SU-DHL-6 (cell line): ENCODE data around the gene LBHD1.
"Not testable (repeated sequence)": the region's sequence is repeated elsewhere in the genome, so short reads cannot be mapped to it uniquely, and the experiment has no call there.

Experiments
- H2AFZ ChIP-seq: fragments of 200-600 bp; sonication (generic); 2 replicates; pipeline ENCODE4 v1.6.1; 2014; ENCODE audit warnings: low read depth, mild to moderate bottlenecking, moderate library complexity, mixed read lengths, antibody characterized with exemption, low read length; ENCODE audit not compliant: severe bottlenecking
- H3F3A ChIP-seq: fragments of 200-600 bp; shearing (Covaris generic); 2 replicates; pipeline ENCODE4 v1.6.0; 2016; ENCODE audit warnings: antibody characterized with exemption, mild to moderate bottlenecking; ENCODE audit not compliant: insufficient read depth
- H3K27ac ChIP-seq: fragments of 200-600 bp; sonication (generic); 2 replicates; pipeline ENCODE4 v1.5.1; 2016; ENCODE audit warnings: low read depth, mild to moderate bottlenecking, low read length, moderate library complexity, mixed read lengths
- H3K27me3 ChIP-seq: fragments of 200-600 bp; sonication (generic), shearing (Covaris generic); 2 replicates; pipeline ENCODE4 v1.6.0; 2014; ENCODE audit warnings: mild to moderate bottlenecking, low read length
- H3K36me3 ChIP-seq: fragments of 200-600 bp; sonication (generic); 2 replicates; pipeline ENCODE4 v1.6.1; 2014; ENCODE audit warnings: mild to moderate bottlenecking, low read length, mixed read lengths
- H3K4me2 ChIP-seq: fragments of 300-600, 200-600 bp; shearing (Covaris generic), sonication (generic); 2 replicates; pipeline ENCODE4 v1.6.0; 2014; ENCODE audit warnings: low read length, low read depth, mild to moderate bottlenecking; ENCODE audit not compliant: poor library complexity, severe bottlenecking
- H3K4me3 ChIP-seq: fragments of 200-600 bp; sonication (generic); 2 replicates; pipeline ENCODE4 v1.5.1; 2014; ENCODE audit warnings: antibody characterized with exemption, low read length, mild to moderate bottlenecking, mixed read lengths; ENCODE audit not compliant: insufficient read depth, poor library complexity, severe bottlenecking
- H3K79me2 ChIP-seq: fragments of 200-600 bp; sonication (generic); 2 replicates; pipeline ENCODE4 v1.6.1; 2014; ENCODE audit warnings: mild to moderate bottlenecking, low read length, moderate library complexity; ENCODE audit not compliant: insufficient read depth
- H3K9ac ChIP-seq: fragments of 200-600 bp; sonication (generic); 2 replicates; pipeline ENCODE4 v1.7.0; 2014; ENCODE audit warnings: mild to moderate bottlenecking, low read length
- H3K9me2 ChIP-seq: fragments of 200-600 bp; sonication (generic); replicated peaks from 2 replicates; pipeline ENCODE4 v1.6.1; 2014; ENCODE audit warnings: low read length; ENCODE audit not compliant: insufficient read depth
- H3K9me3 ChIP-seq: fragments of 200-600 bp; sonication (generic); 2 replicates; pipeline ENCODE4 v1.6.1; 2014; ENCODE audit warnings: low read length, mixed read lengths; ENCODE audit not compliant: insufficient read depth
- H4K20me1 ChIP-seq: fragments of 200-600 bp; sonication (generic); 2 replicates; pipeline ENCODE4 v1.6.1; 2014; ENCODE audit warnings: low read depth, mild to moderate bottlenecking, antibody characterized with exemption, low read length, moderate library complexity, mixed read lengths
- EZH2phosphoT487 ChIP-seq: fragments of 200-600 bp; sonication (generic), shearing (Covaris generic); conservative IDR thresholded peaks from 2 replicates; pipeline ENCODE4 v1.6.1; 2018; ENCODE audit warnings: mild to moderate bottlenecking, antibody characterized with exemption, low read length, moderate library complexity, mixed read lengths
- TF ChIP-seq, protein P1 (sequence below): fragments of 200-600 bp; sonication (generic); IDR thresholded peaks from one replicate; pipeline ENCODE4 v1.5.1; 2017; ENCODE audit warnings: antibody characterized with exemption, mild to moderate bottlenecking, low read length, moderate library complexity; ENCODE audit not compliant: insufficient read depth, poor library complexity, severe bottlenecking

Gene LBHD1

DNA sequence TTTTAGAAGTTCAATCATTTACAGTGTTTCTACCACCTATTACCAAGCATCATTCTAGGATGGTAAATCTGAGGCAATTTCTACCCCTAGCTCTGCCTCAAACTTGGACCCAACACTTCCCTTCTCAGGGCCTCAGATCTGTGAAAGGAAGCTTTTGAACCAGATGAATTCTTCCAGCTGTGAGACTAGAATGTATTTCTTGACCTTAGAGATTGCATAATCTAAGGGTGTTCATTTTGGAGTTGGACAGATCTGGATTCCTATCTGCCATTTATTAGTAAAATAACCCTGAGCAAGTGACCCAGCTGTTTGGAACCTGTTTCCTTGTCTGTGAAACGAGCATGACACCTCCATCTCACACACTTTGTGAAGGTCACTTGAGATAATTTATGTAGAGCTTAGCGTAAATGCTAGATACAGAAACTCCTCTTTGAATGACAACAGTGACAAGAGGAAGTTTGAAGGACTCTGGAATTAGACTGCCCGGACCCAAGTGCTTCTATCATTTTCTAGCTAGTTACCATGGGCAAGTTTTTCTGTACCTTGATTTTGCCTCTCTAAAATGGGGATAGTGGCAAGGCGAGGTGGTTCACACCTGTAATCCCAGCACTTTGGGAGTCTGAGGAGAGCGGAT lies 15.2 kb downstream of the LBHD1 start:
- H3K27me3 ChIP-seq, result no peaks in the 10 kb centered on the region
- no peak overlapping the region for H2AFZ ChIP-seq
- H3K79me2 ChIP-seq, result peaks cover 12% of the 10 kb centered on the region
- H3K9ac ChIP-seq, result no peak overlapping the region
- no peak overlapping the region for H3K27ac ChIP-seq
- no peak overlapping the region for H3K4me3 ChIP-seq
- TF ChIP-seq EZH2phosphoT487, result no peak
- TF ChIP-seq, protein P1, sequence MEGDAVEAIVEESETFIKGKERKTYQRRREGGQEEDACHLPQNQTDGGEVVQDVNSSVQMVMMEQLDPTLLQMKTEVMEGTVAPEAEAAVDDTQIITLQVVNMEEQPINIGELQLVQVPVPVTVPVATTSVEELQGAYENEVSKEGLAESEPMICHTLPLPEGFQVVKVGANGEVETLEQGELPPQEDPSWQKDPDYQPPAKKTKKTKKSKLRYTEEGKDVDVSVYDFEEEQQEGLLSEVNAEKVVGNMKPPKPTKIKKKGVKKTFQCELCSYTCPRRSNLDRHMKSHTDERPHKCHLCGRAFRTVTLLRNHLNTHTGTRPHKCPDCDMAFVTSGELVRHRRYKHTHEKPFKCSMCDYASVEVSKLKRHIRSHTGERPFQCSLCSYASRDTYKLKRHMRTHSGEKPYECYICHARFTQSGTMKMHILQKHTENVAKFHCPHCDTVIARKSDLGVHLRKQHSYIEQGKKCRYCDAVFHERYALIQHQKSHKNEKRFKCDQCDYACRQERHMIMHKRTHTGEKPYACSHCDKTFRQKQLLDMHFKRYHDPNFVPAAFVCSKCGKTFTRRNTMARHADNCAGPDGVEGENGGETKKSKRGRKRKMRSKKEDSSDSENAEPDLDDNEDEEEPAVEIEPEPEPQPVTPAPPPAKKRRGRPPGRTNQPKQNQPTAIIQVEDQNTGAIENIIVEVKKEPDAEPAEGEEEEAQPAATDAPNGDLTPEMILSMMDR, result no peak
- H3K36me3 ChIP-seq, result no peaks in the 10 kb centered on the region
- H3K9me2 ChIP-seq, result no peaks in the 10 kb centered on the region
- H3K9me3 ChIP-seq, result no peaks in the 10 kb centered on the region
- H3K4me2 ChIP-seq, result no peak overlapping the region
- H4K20me1 ChIP-seq, result no peaks in the 10 kb centered on the region
- peaks cover 18% of the 10 kb centered on the region for H3F3A ChIP-seq

DNA sequence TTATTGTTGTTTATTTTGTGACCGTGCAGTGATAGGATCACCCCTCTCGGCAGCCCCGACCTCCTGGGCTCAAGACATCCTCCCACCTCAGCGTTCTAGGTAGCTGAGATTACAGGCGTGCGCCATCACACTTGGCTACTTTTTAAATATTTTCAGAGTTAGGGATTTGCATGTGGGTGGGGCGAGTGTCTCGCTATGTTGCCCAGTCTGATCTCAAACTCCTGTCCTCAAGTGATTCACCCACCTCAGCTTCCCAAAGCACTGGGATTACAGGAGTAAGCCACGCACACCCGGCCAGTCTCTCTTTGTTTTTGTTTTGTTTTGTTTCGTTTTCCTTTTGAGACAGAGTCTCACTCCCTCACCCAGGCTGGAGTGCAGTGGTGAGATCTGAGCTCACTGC lies 17.8 kb downstream of the LBHD1 start:
- peaks cover 23% of the 10 kb centered on the region for H3K79me2 ChIP-seq
- no peak overlapping the region for H3K4me3 ChIP-seq
- H3K9ac ChIP-seq, result no peak overlapping the region
- no peaks in the 10 kb centered on the region for H3K9me2 ChIP-seq
- H3K4me2 ChIP-seq, result peak overlapping the region; percentile 98
- TF ChIP-seq, protein P1, result no peak
- no peak for TF ChIP-seq EZH2phosphoT487
- H3K9me3 ChIP-seq, result no peaks in the 10 kb centered on the region
- no peaks in the 10 kb centered on the region for H3K27me3 ChIP-seq
- H3K27ac ChIP-seq, result no peak overlapping the region
- peak overlapping the region; percentile 10 for H2AFZ ChIP-seq
- no peaks in the 10 kb centered on the region for H3K36me3 ChIP-seq
- H3F3A ChIP-seq, result peaks cover 15% of the 10 kb centered on the region; the same call in 1 of the 2 replicates
- H4K20me1 ChIP-seq, result no peaks in the 10 kb centered on the region

DNA sequence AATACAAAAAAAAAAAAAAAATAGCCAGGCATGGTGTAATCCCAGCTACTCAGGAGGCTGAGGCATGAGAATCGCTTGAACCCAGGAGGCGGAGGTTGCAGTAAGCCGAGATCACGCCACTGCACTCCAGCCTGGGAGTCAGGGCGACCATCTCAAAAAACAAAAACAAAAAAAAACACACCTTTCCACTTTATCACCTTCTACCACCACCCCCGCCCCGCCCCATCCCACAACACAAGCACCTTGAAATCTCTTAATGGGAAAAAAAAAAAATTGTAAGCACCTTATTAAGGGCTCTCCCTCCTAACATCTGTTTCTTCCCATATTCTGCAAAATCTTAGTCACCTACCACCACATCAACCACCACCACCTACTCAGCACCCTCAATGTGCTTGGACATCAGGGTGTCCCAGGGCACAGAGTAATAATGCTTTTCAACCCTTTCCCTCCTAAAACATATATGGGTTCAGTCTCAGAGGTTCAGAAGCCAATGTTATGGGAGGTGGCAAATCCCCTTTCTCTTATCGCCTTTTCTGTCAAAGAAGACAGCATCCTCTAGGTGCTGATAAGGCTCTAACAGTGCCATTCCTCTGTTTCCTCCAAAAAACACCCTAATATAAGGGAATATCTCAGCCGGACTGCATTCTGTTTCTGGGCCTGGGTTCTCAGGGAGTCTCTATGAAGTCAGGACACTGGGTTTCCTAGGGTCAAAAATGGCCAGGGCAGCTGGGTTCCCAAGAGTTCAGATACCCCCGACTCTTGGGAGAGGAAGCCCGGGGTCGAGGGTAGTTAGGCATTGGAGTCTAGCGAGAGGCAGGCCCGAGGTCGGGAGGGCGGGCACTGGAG lies 19.7 kb downstream of the LBHD1 start:
- TF ChIP-seq, protein P1, result no peak
- no peak for TF ChIP-seq EZH2phosphoT487
- no peaks in the 10 kb centered on the region for H3K36me3 ChIP-seq
- peak overlapping the region; percentile 98 for H3K4me2 ChIP-seq
- no peaks in the 10 kb centered on the region for H3K9me3 ChIP-seq
- no peaks in the 10 kb centered on the region for H4K20me1 ChIP-seq
- no peaks in the 10 kb centered on the region for H3K9me2 ChIP-seq
- peak overlapping the region; percentile 98 for H3K9ac ChIP-seq
- peaks cover 23% of the 10 kb centered on the region for H3K79me2 ChIP-seq
- peaks cover 18% of the 10 kb centered on the region for H3F3A ChIP-seq
- peak overlapping the region; percentile 100 for H3K4me3 ChIP-seq
- H3K27ac ChIP-seq, result peak overlapping the region; percentile 64
- no peaks in the 10 kb centered on the region for H3K27me3 ChIP-seq
- peak overlapping the region; percentile 99 for H2AFZ ChIP-seq

DNA sequence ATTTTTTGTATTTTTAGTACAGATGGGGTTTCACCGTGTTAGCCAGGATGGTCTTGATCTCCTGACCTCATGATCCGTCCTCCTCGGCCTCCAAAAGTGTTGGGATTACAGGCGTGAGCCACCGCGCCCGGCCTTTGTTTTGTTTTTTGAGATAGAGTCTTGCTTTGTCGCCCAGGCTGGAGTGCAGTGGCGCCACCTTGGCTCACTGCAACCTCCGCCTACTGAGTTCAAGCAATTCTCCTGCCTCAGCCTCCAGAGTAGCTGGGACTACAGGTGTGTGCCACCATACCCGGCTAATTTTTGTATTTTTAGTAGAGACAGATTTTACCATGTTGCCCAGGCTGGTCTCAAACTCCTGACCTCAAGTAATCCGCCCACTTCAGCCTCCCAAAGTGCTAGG lies 21.8 kb downstream of the LBHD1 start:
- not testable (repeated sequence) for H2AFZ ChIP-seq, H3K36me3 ChIP-seq, H3K27me3 ChIP-seq, H3F3A ChIP-seq, H3K9ac ChIP-seq, H3K9me2 ChIP-seq, H3K27ac ChIP-seq, H3K4me2 ChIP-seq, H3K4me3 ChIP-seq, H4K20me1 ChIP-seq, H3K9me3 ChIP-seq
- H3K79me2 ChIP-seq, result peaks cover 33% of the 10 kb centered on the region
